H9 (cell line): Measurements from ENCODE around the gene ZNF317. TPM values are rescaled to one million over a fixed set of nuclear protein-coding genes. Genes with fewer than 3 reads are reported as not detected.

Experiments
- DNase-seq: peaks from one replicate; pipeline ENCODE4 v3.0.0-alpha.2; 2017
- H2AFZ ChIP-seq: one replicate; pipeline ENCODE4 v1.6.1; 2013; ENCODE audit warnings: mild to moderate bottlenecking, low read length, control low read depth, moderate library complexity
- H2AK5ac ChIP-seq: 2 replicates; pipeline ENCODE4 v1.6.1; 2013; ENCODE audit warnings: low read length, control low read depth, mixed read lengths; ENCODE audit not compliant: insufficient read length
- H2BK120ac ChIP-seq: one replicate; pipeline ENCODE4 v1.6.1; 2013; ENCODE audit warnings: low read depth, mild to moderate bottlenecking, low read length, control low read depth, inconsistent platforms; ENCODE audit not compliant: poor library complexity, severe bottlenecking
- H2BK12ac ChIP-seq: 2 replicates; pipeline ENCODE4 v1.6.1; 2013; ENCODE audit warnings: low read length, control low read depth, mixed read lengths, low read depth; ENCODE audit not compliant: insufficient read length
- H2BK15ac ChIP-seq: 2 replicates; pipeline ENCODE4 v1.6.1; 2013; ENCODE audit warnings: low read depth, low read length, control low read depth
- H2BK20ac ChIP-seq: one replicate; pipeline ENCODE4 v1.6.1; 2013; ENCODE audit warnings: low read depth, mild to moderate bottlenecking, low read length, control low read depth, inconsistent platforms; ENCODE audit not compliant: poor library complexity, severe bottlenecking
- H2BK5ac ChIP-seq: 2 replicates; pipeline ENCODE4 v1.6.1; 2013; ENCODE audit warnings: low read length, control low read depth, mixed read lengths; ENCODE audit not compliant: insufficient read length
- H3K14ac ChIP-seq: 2 replicates; pipeline ENCODE4 v1.6.1; 2013; ENCODE audit warnings: low read length, control low read depth; ENCODE audit not compliant: insufficient read depth
- H3K18ac ChIP-seq: 2 replicates; pipeline ENCODE4 v1.6.1; 2013; ENCODE audit warnings: low read depth, mild to moderate bottlenecking, mixed read lengths, low read length, control low read depth; ENCODE audit not compliant: insufficient read length
- H3K23ac ChIP-seq: 2 replicates; pipeline ENCODE4 v1.6.1; 2013; ENCODE audit warnings: low read length, control low read depth, mixed read lengths, low read depth; ENCODE audit not compliant: insufficient read length
- H3K23me2 ChIP-seq: 2 replicates; pipeline ENCODE4 v1.6.1; 2013; ENCODE audit warnings: low read depth, mild to moderate bottlenecking, mixed read lengths, low read length, control low read depth; ENCODE audit not compliant: insufficient read length, poor library complexity, severe bottlenecking
- H3K27ac ChIP-seq: 2 replicates; pipeline ENCODE4 v1.5.1; 2013; ENCODE audit warnings: low read length, control low read depth, mixed read lengths, low read depth; ENCODE audit not compliant: insufficient read length
- H3K27me3 ChIP-seq: 2 replicates; pipeline ENCODE4 v1.6.1; 2013; ENCODE audit warnings: low read length, control low read depth, inconsistent platforms; ENCODE audit not compliant: insufficient read depth
- H3K4ac ChIP-seq: 2 replicates; pipeline ENCODE4 v1.6.1; 2013; ENCODE audit warnings: low read depth, mild to moderate bottlenecking, control low read depth, inconsistent platforms, low read length, moderate library complexity
- H3K4me1 ChIP-seq: 2 replicates; pipeline ENCODE4 v1.6.1; 2013; ENCODE audit warnings: low read length, control low read depth, inconsistent platforms; ENCODE audit not compliant: insufficient read depth
- H3K4me2 ChIP-seq: 2 replicates; pipeline ENCODE4 v1.6.1; 2013; ENCODE audit warnings: low read length, control low read depth, mixed read lengths; ENCODE audit not compliant: insufficient read length, insufficient read depth
- H3K56ac ChIP-seq: 2 replicates; pipeline ENCODE4 v1.6.1; 2013; ENCODE audit warnings: low read depth, mild to moderate bottlenecking, mixed read lengths, low read length, control low read depth; ENCODE audit not compliant: insufficient read length
- H3K79me1 ChIP-seq: 2 replicates; pipeline ENCODE4 v1.6.1; 2013; ENCODE audit warnings: low read depth, mild to moderate bottlenecking, moderate library complexity, low read length, control low read depth, inconsistent platforms; ENCODE audit not compliant: insufficient read depth, poor library complexity, severe bottlenecking
- H3K79me2 ChIP-seq: 2 replicates; pipeline ENCODE4 v1.6.1; 2013; ENCODE audit warnings: low read length, control low read depth, inconsistent platforms; ENCODE audit not compliant: insufficient read depth
- H3K9ac ChIP-seq: 2 replicates; pipeline ENCODE4 v1.6.1; 2013; ENCODE audit warnings: low read length, control low read depth, mixed read lengths; ENCODE audit not compliant: insufficient read length; ENCODE audit errors: extremely low read depth
- H3K9me3 ChIP-seq: one replicate; pipeline ENCODE4 v1.6.1; 2013; ENCODE audit warnings: low read depth, low read length, inconsistent platforms; ENCODE audit not compliant: control insufficient read depth
- H3T11ph ChIP-seq: one replicate; pipeline ENCODE4 v1.6.1; 2013; ENCODE audit warnings: mild to moderate bottlenecking, low read length, control low read depth, inconsistent platforms
- H4K20me1 ChIP-seq: one replicate; pipeline ENCODE4 v1.6.1; 2013; ENCODE audit not compliant: control insufficient read depth, insufficient read length, insufficient read depth
- H4K5ac ChIP-seq: 2 replicates; pipeline ENCODE4 v1.6.1; 2013; ENCODE audit warnings: low read depth, mild to moderate bottlenecking, mixed read lengths, low read length, control low read depth; ENCODE audit not compliant: insufficient read length
- H4K8ac ChIP-seq: replicated peaks from 2 replicates; pipeline ENCODE4 v1.6.1; 2013; ENCODE audit warnings: low read length, control low read depth, mixed read lengths, low read depth; ENCODE audit not compliant: insufficient read length
- H4K91ac ChIP-seq: 2 replicates; pipeline ENCODE4 v1.6.1; 2013; ENCODE audit warnings: low read depth, mild to moderate bottlenecking, moderate library complexity, mixed read lengths, low read length, control low read depth; ENCODE audit not compliant: insufficient read length
- H3K27ac Mint-ChIP-seq, 3 experiments: 2 replicates in 2 of 3; 3 replicates in 1 of 3; pipeline ENCODE4 v1.8.0; 2020 to 2021; ENCODE audit warnings: mixed read lengths in 3 of 3, mild to moderate bottlenecking in 1 of 3, moderate library complexity in 1 of 3
- H3K27me3 Mint-ChIP-seq: 2 replicates; pipeline ENCODE4 v1.8.0; 2021; ENCODE audit warnings: low read depth, mild to moderate bottlenecking, moderate library complexity, mixed read lengths
- H3K36me3 Mint-ChIP-seq, 3 experiments: 2 replicates in 2 of 3; 3 replicates in 1 of 3; pipeline ENCODE4 v1.8.0; 2020 to 2021; ENCODE audit warnings: low read depth in 3 of 3, mixed read lengths in 3 of 3; ENCODE audit not compliant: insufficient read depth in 1 of 3
- H3K4me1 Mint-ChIP-seq, 2 experiments: 2 replicates each; pipeline ENCODE4 v1.8.0; 2020; ENCODE audit warnings: mixed read lengths in 2 of 2
- H3K4me3 Mint-ChIP-seq, 2 experiments: 2 replicates in 1 of 2; 3 replicates in 1 of 2; pipeline ENCODE4 v1.8.0; 2020 to 2021; ENCODE audit warnings: mild to moderate bottlenecking in 2 of 2, mixed read lengths in 2 of 2, moderate library complexity in 1 of 2
- H3K9me3 Mint-ChIP-seq, 2 experiments: 2 replicates in 1 of 2; 3 replicates in 1 of 2; pipeline ENCODE4 v1.8.0; 2020; ENCODE audit warnings: mild to moderate bottlenecking in 2 of 2, mixed read lengths in 2 of 2, moderate library complexity in 1 of 2
- WGBS: extraction: QIAGEN DNeasy Blood & Tissue Kit; methylation state at CpG from one replicate; pipeline ENCODE4 v1.1.7; 2013; ENCODE audit warnings: missing lambda C conversion rate, low lambda C conversion rate, mixed read lengths; ENCODE audit not compliant: insufficient read length; ENCODE audit errors: extremely low coverage; 5-methylcytosine and 5-hydroxymethylcytosine counted together
- total RNA-seq: library from RNA; stranded (reverse); gene quantifications from 2 replicates; pipeline ENCODE4 v1.2.1, GENCODE V29; 2021
- TF ChIP-seq, protein P1 (sequence below): fragments of 200-600 bp; sonication (generic); conservative IDR thresholded peaks from 3 replicates; pipeline ENCODE4 v1.8.0; 2021; ENCODE audit warnings: antibody characterized with exemption, mild to moderate bottlenecking

The ZNF317 gene
- total RNA-seq, 1 experiment from 2014 or later = 52.8 TPM

- no peak within 1 kb of the TSS for H3K4me2 ChIP-seq
- no peaks in the 10 kb centered on the region for H3K4me1 ChIP-seq
- no peak within 1 kb of the TSS for H4K91ac ChIP-seq
- no peak within 1 kb of the TSS for H2BK12ac ChIP-seq
- DNase-seq = no peak
- H3K27ac ChIP-seq = no peak within 1 kb of the TSS
- H3K23ac ChIP-seq = no peak within 1 kb of the TSS
- no peak within 1 kb of the TSS for H3K9ac ChIP-seq
- TF ChIP-seq, protein P1, sequence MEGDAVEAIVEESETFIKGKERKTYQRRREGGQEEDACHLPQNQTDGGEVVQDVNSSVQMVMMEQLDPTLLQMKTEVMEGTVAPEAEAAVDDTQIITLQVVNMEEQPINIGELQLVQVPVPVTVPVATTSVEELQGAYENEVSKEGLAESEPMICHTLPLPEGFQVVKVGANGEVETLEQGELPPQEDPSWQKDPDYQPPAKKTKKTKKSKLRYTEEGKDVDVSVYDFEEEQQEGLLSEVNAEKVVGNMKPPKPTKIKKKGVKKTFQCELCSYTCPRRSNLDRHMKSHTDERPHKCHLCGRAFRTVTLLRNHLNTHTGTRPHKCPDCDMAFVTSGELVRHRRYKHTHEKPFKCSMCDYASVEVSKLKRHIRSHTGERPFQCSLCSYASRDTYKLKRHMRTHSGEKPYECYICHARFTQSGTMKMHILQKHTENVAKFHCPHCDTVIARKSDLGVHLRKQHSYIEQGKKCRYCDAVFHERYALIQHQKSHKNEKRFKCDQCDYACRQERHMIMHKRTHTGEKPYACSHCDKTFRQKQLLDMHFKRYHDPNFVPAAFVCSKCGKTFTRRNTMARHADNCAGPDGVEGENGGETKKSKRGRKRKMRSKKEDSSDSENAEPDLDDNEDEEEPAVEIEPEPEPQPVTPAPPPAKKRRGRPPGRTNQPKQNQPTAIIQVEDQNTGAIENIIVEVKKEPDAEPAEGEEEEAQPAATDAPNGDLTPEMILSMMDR = no peak
- H4K8ac ChIP-seq = no peak within 1 kb of the TSS
- H3K27me3 Mint-ChIP-seq = peaks cover 9% of the 10 kb centered on the region
- H3K27me3 ChIP-seq = no peaks in the 10 kb centered on the region
- no peak within 1 kb of the TSS for H2BK5ac ChIP-seq
- H3K9me3 ChIP-seq = peaks cover 7% of the 10 kb centered on the region
- WGBS = no CpG with 5 or more reads among the region's 8 CpGs
- no peaks in the 10 kb centered on the region for H3K23me2 ChIP-seq
- H3K4me3 Mint-ChIP-seq = no peak within 1 kb of the TSS
- H4K5ac ChIP-seq = no peak within 1 kb of the TSS
- no peak within 1 kb of the TSS for H2BK15ac ChIP-seq
- peaks cover 63 to 86% of the 10 kb centered on the region in 2 experiments for H3K9me3 Mint-ChIP-seq
- no peaks in the 10 kb centered on the region for H3K4me1 Mint-ChIP-seq
- peaks cover 2 to 31% (median 8%) of the 10 kb centered on the region in 3 experiments for H3K36me3 Mint-ChIP-seq
- no peak within 1 kb of the TSS for H3K56ac ChIP-seq
- no peak within 1 kb of the TSS for H2AK5ac ChIP-seq
- no peak within 1 kb of the TSS for H3K4ac ChIP-seq
- H2AFZ ChIP-seq = no peak within 1 kb of the TSS
- H2BK120ac ChIP-seq = no peak within 1 kb of the TSS
- H3K14ac ChIP-seq = no peak within 1 kb of the TSS
- no peaks in the 10 kb centered on the region for H3K79me2 ChIP-seq
- H3K27ac Mint-ChIP-seq = no peak within 1 kb of the TSS
- no peak within 1 kb of the TSS for H2BK20ac ChIP-seq
- no peak within 1 kb of the TSS for H3K18ac ChIP-seq
- H4K20me1 ChIP-seq = no peaks in the 10 kb centered on the region
- H3K79me1 ChIP-seq = no peaks in the 10 kb centered on the region
- no peak within 1 kb of the TSS for H3T11ph ChIP-seq
Measured at GRCh38 chr19:9107375-9107774, 32.8 kb upstream of the ZNF317 start, which contains the start of gene OR7G2. OR7G2 (minus strand) TSS chr19:9107475; CDS start chr19:9103243, 4,232 bp downstream.
